Measurements from ENCODE around the gene SMPD4. TPM values are rescaled to one million over a fixed set of nuclear protein-coding genes. Genes with fewer than 3 reads are reported as not detected.
"Not testable (repeated sequence)": the region's sequence is repeated elsewhere in the genome, so short reads cannot be mapped to it uniquely, and the experiment has no call there.

Gene SMPD4
- 10 to 100 TPM; 23.8 to 46.7 (median 32.6) TPM for polyA plus RNA-seq
- long read RNA-seq, donor 1 = 0 reads
- long read RNA-seq, donor 2, partial matches to known transcripts = 0 of 1 reads
- long read RNA-seq, donor 2, other reads (novel, unspliced or antisense) = 0 of 1 reads
- long read RNA-seq, donor 3, partial matches to known transcripts = 35 of 37 reads
- long read RNA-seq, donor 3, other reads (novel, unspliced or antisense) = 0 of 37 reads
- long read RNA-seq, donor 4, partial matches to known transcripts = 0 of 1 reads
- long read RNA-seq, donor 4, other reads (novel, unspliced or antisense) = 0 of 1 reads
- long read RNA-seq, donor 5 = 0 reads
- long read RNA-seq, donor 6, full-length matches to known transcripts = 2 of 8 reads
- long read RNA-seq, donor 6, partial matches to known transcripts = 6 of 8 reads
- long read RNA-seq, donor 6, other reads (novel, unspliced or antisense) = 0 of 8 reads
- long read RNA-seq, donor 7 = 0 reads
- long read RNA-seq, donor 8 = 0 reads
- long read RNA-seq, donor 9 = 0 reads
- long read RNA-seq, donor 10, full-length matches to known transcripts = 2 of 7 reads
- long read RNA-seq, donor 10, partial matches to known transcripts = 5 of 7 reads
- long read RNA-seq, donor 10, other reads (novel, unspliced or antisense) = 0 of 7 reads

GRCh38 chr2:130181325-130181879 is at the start of gene SMPD4:
SMPD4 (minus strand) TSS chr2:130181602; CDS start chr2:130176592, 5,010 bp downstream.
- peak; percentile 96 to 98 for DNase-seq
- WGBS, 3 donors = 0% methylated on average over 45 to 55 of the region's 55 CpGs
- Histone ChIP-seq H3K9me3 (ENCODE audit: control insufficient read depth in 2 of 2, insufficient read depth in 1 of 2, low read depth in 1 of 2, low read length in 1 of 2) (no peaks in the 10 kb centered on the region), H3K4me1 (ENCODE audit: control insufficient read depth in 3 of 3, insufficient read depth in 2 of 3, low read depth in 1 of 3, low read length in 2 of 3) (peaks cover 3 to 20% (median 8%) of the 10 kb centered on the region in 3 donors), H3K4me3 (ENCODE audit: low read depth in 1 of 3, low read length in 3 of 3) (peak within 1 kb of the TSS; percentile 64 to 95 (median 90)), H3K27me3 (ENCODE audit: control insufficient read depth in 3 of 3, insufficient read depth in 3 of 3, low read length in 3 of 3) (no peaks in the 10 kb centered on the region), H3K36me3 (ENCODE audit: control insufficient read depth in 3 of 3, insufficient read depth in 2 of 3, low read depth in 1 of 3, low read length in 3 of 3) (peaks cover 0 to 26% (median 0%) of the 10 kb centered on the region in 3 donors), H3K27ac (ENCODE audit: low read depth in 1 of 3, low read length in 2 of 3) (peak within 1 kb of the TSS; percentile 73 to 95 (median 85))
- no peak for FAIRE-seq

DNA sequence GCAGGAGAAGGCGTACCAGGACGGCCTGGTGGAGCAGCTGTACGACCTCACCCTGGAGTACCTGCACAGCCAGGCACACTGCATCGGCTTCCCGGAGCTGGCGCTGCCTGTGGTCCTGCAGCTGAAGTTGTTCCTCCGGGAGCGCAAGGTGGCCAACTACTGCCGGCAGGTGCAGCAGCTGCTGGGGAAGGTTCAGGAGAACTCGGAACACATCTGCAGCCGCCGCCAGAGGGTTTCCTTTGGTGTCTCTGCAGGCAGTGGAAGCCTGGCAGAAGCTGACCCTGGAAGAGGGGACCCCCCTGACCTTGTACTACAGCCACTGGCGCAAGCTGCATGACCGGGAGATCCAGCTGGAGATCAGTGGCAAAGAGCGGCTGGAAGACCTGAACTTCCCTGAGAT is 49.5 kb upstream of the SMPD4 start:
- H3K4me3 ChIP-seq (ENCODE audit: low read depth in 1 of 3, low read length in 3 of 3); H3K36me3 ChIP-seq (ENCODE audit: control insufficient read depth in 3 of 3, insufficient read depth in 2 of 3, low read depth in 1 of 3, low read length in 3 of 3); H3K27me3 ChIP-seq (ENCODE audit: control insufficient read depth in 3 of 3, insufficient read depth in 3 of 3, low read length in 3 of 3); DNase-seq; FAIRE-seq; H3K4me1 ChIP-seq (ENCODE audit: control insufficient read depth in 3 of 3, insufficient read depth in 2 of 3, low read depth in 1 of 3, low read length in 2 of 3); H3K27ac ChIP-seq (ENCODE audit: low read depth in 1 of 3, low read length in 2 of 3): not testable (repeated sequence)
- WGBS, 3 donors = 90 to 96% (median 93%) methylated on average over 15 of the region's 15 CpGs
- peaks cover 0 to 20% of the 10 kb centered on the region in 2 donors for H3K9me3 ChIP-seq (ENCODE audit: control insufficient read depth in 2 of 2, insufficient read depth in 1 of 2, low read depth in 1 of 2, low read length in 1 of 2)

- not testable (repeated sequence) for H3K36me3 ChIP-seq (ENCODE audit: control insufficient read depth in 3 of 3, insufficient read depth in 2 of 3, low read depth in 1 of 3, low read length in 3 of 3); H3K4me3 ChIP-seq (ENCODE audit: low read depth in 1 of 3, low read length in 3 of 3); H3K27ac ChIP-seq (ENCODE audit: low read depth in 1 of 3, low read length in 2 of 3); H3K27me3 ChIP-seq (ENCODE audit: control insufficient read depth in 3 of 3, insufficient read depth in 3 of 3, low read length in 3 of 3); FAIRE-seq; DNase-seq; H3K4me1 ChIP-seq (ENCODE audit: control insufficient read depth in 3 of 3, insufficient read depth in 2 of 3, low read depth in 1 of 3, low read length in 2 of 3)
- WGBS, 3 donors = 88 to 93% (median 90%) methylated on average over 14 to 18 of the region's 18 CpGs
- peaks cover 0 to 20% of the 10 kb centered on the region in 2 donors for H3K9me3 ChIP-seq (ENCODE audit: control insufficient read depth in 2 of 2, insufficient read depth in 1 of 2, low read depth in 1 of 2, low read length in 1 of 2)
Observed at GRCh38 chr2:130230376-130230775, 49.0 kb upstream of the SMPD4 start.

- not testable (repeated sequence) for H3K4me1 ChIP-seq (ENCODE audit: control insufficient read depth in 3 of 3, insufficient read depth in 2 of 3, low read depth in 1 of 3, low read length in 2 of 3); FAIRE-seq; H3K4me3 ChIP-seq (ENCODE audit: low read depth in 1 of 3, low read length in 3 of 3); H3K27ac ChIP-seq (ENCODE audit: low read depth in 1 of 3, low read length in 2 of 3); H3K36me3 ChIP-seq (ENCODE audit: control insufficient read depth in 3 of 3, insufficient read depth in 2 of 3, low read depth in 1 of 3, low read length in 3 of 3); H3K27me3 ChIP-seq (ENCODE audit: control insufficient read depth in 3 of 3, insufficient read depth in 3 of 3, low read length in 3 of 3)
- WGBS, 3 donors = 46 to 75% (median 49%) methylated on average over 31 to 48 of the region's 48 CpGs
- peak in 1 of 2 donors; percentile 47 for DNase-seq
- peaks cover 0 to 20% of the 10 kb centered on the region in 2 donors for H3K9me3 ChIP-seq (ENCODE audit: control insufficient read depth in 2 of 2, insufficient read depth in 1 of 2, low read depth in 1 of 2, low read length in 1 of 2)
Observed at GRCh38 chr2:130229161-130229510, 47.7 kb upstream of the SMPD4 start.

GRCh38 chr2:130228467-130229160 is 47.2 kb upstream of the SMPD4 start:
- not testable (repeated sequence) for DNase-seq; H3K4me1 ChIP-seq (ENCODE audit: control insufficient read depth in 3 of 3, insufficient read depth in 2 of 3, low read depth in 1 of 3, low read length in 2 of 3); H3K4me3 ChIP-seq (ENCODE audit: low read depth in 1 of 3, low read length in 3 of 3); H3K27me3 ChIP-seq (ENCODE audit: control insufficient read depth in 3 of 3, insufficient read depth in 3 of 3, low read length in 3 of 3); H3K27ac ChIP-seq (ENCODE audit: low read depth in 1 of 3, low read length in 2 of 3); FAIRE-seq; H3K36me3 ChIP-seq (ENCODE audit: control insufficient read depth in 3 of 3, insufficient read depth in 2 of 3, low read depth in 1 of 3, low read length in 3 of 3)
- H3K9me3 ChIP-seq (ENCODE audit: control insufficient read depth in 2 of 2, insufficient read depth in 1 of 2, low read depth in 1 of 2, low read length in 1 of 2) = peaks cover 0 to 20% of the 10 kb centered on the region in 2 donors
- 88 to 94% (median 92%) methylated on average over 55 to 69 of the region's 69 CpGs for WGBS, 3 donors

DNA sequence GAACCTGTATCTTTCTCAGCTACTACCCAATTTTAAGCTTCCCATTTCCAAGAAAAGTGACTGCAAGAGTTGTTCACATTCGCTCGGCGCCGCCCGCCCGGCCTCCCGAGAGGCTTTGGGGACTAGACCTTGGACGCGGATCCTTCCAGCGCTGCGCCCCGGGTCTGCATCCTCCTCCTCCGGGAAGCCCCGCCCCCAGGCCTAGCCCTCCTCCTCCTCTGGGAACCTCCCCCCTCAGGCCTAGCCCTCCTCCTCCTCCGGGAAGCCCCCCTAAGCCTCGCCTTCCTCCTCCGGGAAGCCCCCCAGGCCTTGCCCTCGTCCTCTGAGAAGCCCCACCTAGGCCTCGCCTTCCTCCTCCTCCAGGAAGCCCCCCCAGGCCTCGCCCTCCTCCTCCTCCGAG is 46.6 kb upstream of the SMPD4 start:
- H3K9me3 ChIP-seq (ENCODE audit: control insufficient read depth in 2 of 2, insufficient read depth in 1 of 2, low read depth in 1 of 2, low read length in 1 of 2) = peaks cover 0 to 20% of the 10 kb centered on the region in 2 donors
- not testable (repeated sequence) for H3K27ac ChIP-seq (ENCODE audit: low read depth in 1 of 3, low read length in 2 of 3); H3K27me3 ChIP-seq (ENCODE audit: control insufficient read depth in 3 of 3, insufficient read depth in 3 of 3, low read length in 3 of 3); DNase-seq; H3K36me3 ChIP-seq (ENCODE audit: control insufficient read depth in 3 of 3, insufficient read depth in 2 of 3, low read depth in 1 of 3, low read length in 3 of 3); FAIRE-seq; H3K4me1 ChIP-seq (ENCODE audit: control insufficient read depth in 3 of 3, insufficient read depth in 2 of 3, low read depth in 1 of 3, low read length in 2 of 3); H3K4me3 ChIP-seq (ENCODE audit: low read depth in 1 of 3, low read length in 3 of 3)
- 91 to 94% (median 92%) methylated on average over 16 to 21 of the region's 21 CpGs for WGBS, 3 donors

- WGBS, 3 donors = 42 to 54% (median 43%) methylated on average over 4 of the region's 4 CpGs
- H3K27ac ChIP-seq (ENCODE audit: low read depth in 1 of 3, low read length in 2 of 3); H3K36me3 ChIP-seq (ENCODE audit: control insufficient read depth in 3 of 3, insufficient read depth in 2 of 3, low read depth in 1 of 3, low read length in 3 of 3); DNase-seq; H3K27me3 ChIP-seq (ENCODE audit: control insufficient read depth in 3 of 3, insufficient read depth in 3 of 3, low read length in 3 of 3); H3K9me3 ChIP-seq (ENCODE audit: control insufficient read depth in 2 of 2, insufficient read depth in 1 of 2, low read depth in 1 of 2, low read length in 1 of 2); H3K4me3 ChIP-seq (ENCODE audit: low read depth in 1 of 3, low read length in 3 of 3); H3K4me1 ChIP-seq (ENCODE audit: control insufficient read depth in 3 of 3, insufficient read depth in 2 of 3, low read depth in 1 of 3, low read length in 2 of 3): not testable (repeated sequence)
- peak; percentile 5 for FAIRE-seq
Observed at GRCh38 chr2:130222523-130222922, 41.1 kb upstream of the SMPD4 start.

- not testable (repeated sequence) for H3K9me3 ChIP-seq (ENCODE audit: control insufficient read depth in 2 of 2, insufficient read depth in 1 of 2, low read depth in 1 of 2, low read length in 1 of 2); H3K4me3 ChIP-seq (ENCODE audit: low read depth in 1 of 3, low read length in 3 of 3); DNase-seq; FAIRE-seq; H3K4me1 ChIP-seq (ENCODE audit: control insufficient read depth in 3 of 3, insufficient read depth in 2 of 3, low read depth in 1 of 3, low read length in 2 of 3); H3K36me3 ChIP-seq (ENCODE audit: control insufficient read depth in 3 of 3, insufficient read depth in 2 of 3, low read depth in 1 of 3, low read length in 3 of 3); H3K27ac ChIP-seq (ENCODE audit: low read depth in 1 of 3, low read length in 2 of 3); H3K27me3 ChIP-seq (ENCODE audit: control insufficient read depth in 3 of 3, insufficient read depth in 3 of 3, low read length in 3 of 3)
- no CpG with 5 or more reads among the region's 1 CpG for WGBS, 3 donors
Observed at GRCh38 chr2:130220505-130220904, 39.1 kb upstream of the SMPD4 start.

Data from small intestine (tissue), 16 donors.